ENCODE data around the gene RLIM. TPM values are rescaled to one million over a fixed set of nuclear protein-coding genes. Genes with fewer than 3 reads are reported as not detected.

Gene RLIM
- total and polyA plus RNA-seq, 2 experiments from 2014 or later, result 6.6 to 40.1 TPM

- Mint-ChIP-seq H3K4me1 (peaks cover 29% of the 10 kb centered on the region), H3K4me3 (no peak overlapping the region), H3K27ac (no peak overlapping the region), H3K36me3 (ENCODE audit: low read depth) (peaks cover 44% of the 10 kb centered on the region; the same call in 2 of the 3 replicates), H3K27me3 (ENCODE audit: insufficient read depth, low read depth, poor library complexity) (no peaks in the 10 kb centered on the region), H3K9me3 (no peaks in the 10 kb centered on the region)
- no peaks in the 10 kb centered on the region for H3F3A ChIP-seq (replicated peaks; ENCODE audit: low read depth)
- no peak overlapping the region for H2AFZ ChIP-seq
- H3K4me2 ChIP-seq, result no peak overlapping the region
- no peaks in the 10 kb centered on the region for H3K27me3 ChIP-seq (ENCODE audit: insufficient read depth)
- ATAC-seq, result no peak
- no peak for DNase-seq (ENCODE audit: low spot score)
- H3K4me3 ChIP-seq, result no peak overlapping the region
- no peak for TF ChIP-seq CREB1 (CRISPR knock-in tag; IDR thresholded peaks at IDR 0.05; ENCODE audit: low read depth)
- TF ChIP-seq REST (IDR thresholded peaks at IDR 0.05; ENCODE audit: unreplicated experiment), result no peak
- no peak for TF ChIP-seq NANOG (IDR thresholded peaks at IDR 0.05; ENCODE audit: borderline replicate concordance)
- no peak for TF ChIP-seq JUNB (IDR thresholded peaks at IDR 0.05; ENCODE audit: unreplicated experiment)
- TF ChIP-seq EZH2 (IDR thresholded peaks at IDR 0.05; ENCODE audit: low read depth, unreplicated experiment), result no peak
- no peak for TF ChIP-seq ZNF462 (CRISPR knock-in tag; IDR thresholded peaks at IDR 0.05)
- TF ChIP-seq ZNF114 (CRISPR knock-in tag; IDR thresholded peaks at IDR 0.05), result no peak
- TF ChIP-seq CTCF (conservative IDR thresholded peaks at IDR 0.05; ENCODE audit: low read depth in 2 of 2), result no peak
- no peak for TF ChIP-seq POLR2AphosphoS5 (IDR thresholded peaks at IDR 0.05; ENCODE audit: low read depth)
- peaks cover 99% of the 10 kb centered on the region for H3K79me2 ChIP-seq (replicated peaks; ENCODE audit: insufficient read depth)
- H3K9me2 ChIP-seq (ENCODE audit: insufficient read depth), result no peaks in the 10 kb centered on the region
- peaks cover 13% of the 10 kb centered on the region; the same call in 1 of the 2 replicates for H3K4me1 ChIP-seq (ENCODE audit: insufficient read depth)
- no peak overlapping the region for H3K27ac ChIP-seq (ENCODE audit: low read depth)
- no peaks in the 10 kb centered on the region for H3K36me3 ChIP-seq (ENCODE audit: insufficient read depth)
- H4K20me1 ChIP-seq (replicated peaks; ENCODE audit: insufficient read depth), result peaks cover 7% of the 10 kb centered on the region; the same call in 1 of the 2 replicates
Observed at GRCh38 chrX:74606799-74607198, 7.6 kb downstream of the RLIM start.

Data from GM23338 (cell line).